ENCODE results near the gene ADAMTS16. TPM values are rescaled to one million over a fixed set of nuclear protein-coding genes. Genes with fewer than 3 reads are reported as not detected.

Gene ADAMTS16
- total RNA-seq, 1 experiment from 2014 or later = not detected

Small RNA genes within 50 kb of the gene (small RNA-seq; reads per million reads assigned to genes)
- gene RN7SKP73 = 0.36 reads per million
